ENCODE results near the gene TYMP.

The TYMP gene

GRCh38 chr22:50523806-50524675 is 5.8 kb downstream of the TYMP start:
- TF ChIP-seq CTCF (IDR thresholded peaks at IDR 0.05; ENCODE audit: low read depth, low read length) = no peak
- peak overlapping the region; percentile 75 to 82 for H3K4me3 ChIP-seq (replicated peaks in 1 of 2; ENCODE audit: low read depth in 2 of 2, low read length in 2 of 2)

GRCh38 chr22:50523458-50523805 is 6.4 kb downstream of the TYMP start:
- TF ChIP-seq CTCF (IDR thresholded peaks at IDR 0.05; ENCODE audit: low read depth, low read length) = no peak
- DNase-seq (ENCODE audit: low read depth in 2 of 2) = no peak
- no peak overlapping the region for H3K4me3 ChIP-seq (replicated peaks in 1 of 2; ENCODE audit: low read depth in 2 of 2, low read length in 2 of 2)

More at GRCh38 chr22:50523806-50524675, 5.8 kb downstream of the TYMP start:
- no peak for DNase-seq (ENCODE audit: low read depth in 2 of 2)

- H3K4me3 ChIP-seq (replicated peaks in 1 of 2; ENCODE audit: low read depth in 2 of 2, low read length in 2 of 2) = no peak overlapping the region
- DNase-seq (ENCODE audit: low read depth in 2 of 2) = no peak
- TF ChIP-seq CTCF (IDR thresholded peaks at IDR 0.05; ENCODE audit: low read depth, low read length) = no peak
Measured at GRCh38 chr22:50522806-50523438, 6.9 kb downstream of the TYMP start.

- no peak for DNase-seq (ENCODE audit: low read depth in 2 of 2)
- no peak for TF ChIP-seq CTCF (IDR thresholded peaks at IDR 0.05; ENCODE audit: low read depth, low read length)
Measured at GRCh38 chr22:50522208-50522805, 7.5 kb downstream of the TYMP start.

GRCh38 chr22:50521710-50522109 is 8.1 kb downstream of the TYMP start:
- DNase-seq (ENCODE audit: low read depth in 2 of 2) = no peak

More at GRCh38 chr22:50522208-50522805, 7.5 kb downstream of the TYMP start:
- H3K4me3 ChIP-seq (replicated peaks in 1 of 2; ENCODE audit: low read depth in 2 of 2, low read length in 2 of 2) = no peak overlapping the region

More at GRCh38 chr22:50521710-50522109, 8.1 kb downstream of the TYMP start:
- no peak for TF ChIP-seq CTCF (IDR thresholded peaks at IDR 0.05; ENCODE audit: low read depth, low read length)
- no peak overlapping the region for H3K4me3 ChIP-seq (replicated peaks in 1 of 2; ENCODE audit: low read depth in 2 of 2, low read length in 2 of 2)
